ENCODE measurements around the gene DCLK1. TPM values are rescaled to one million over a fixed set of nuclear protein-coding genes. Genes with fewer than 3 reads are reported as not detected.

The DCLK1 gene
- total RNA-seq, 4 donors from 2014 or later: 10.0 to 41.1 (median 19.5) TPM

GRCh38 chr13:35763782-35764123 is 367.4 kb downstream of the DCLK1 start:
- DNase-seq (ENCODE audit: low spot score in 2 of 2): no peak
- WGBS, 2 donors: 65 to 85% methylated on average over 6 to 7 of the region's 7 CpGs
- intact Hi-C loops (cut with DNase I; ENCODE audit: low total_unique reads): no loop called here
- no peak overlapping the region for H3K4me3 ChIP-seq (ENCODE audit: low read depth, poor library complexity, severe bottlenecking)
- TF ChIP-seq POLR2A (IDR thresholded peaks at IDR 0.05) (no peak), CTCF (IDR thresholded peaks at IDR 0.05) (no peak)

- TF ChIP-seq POLR2A (IDR thresholded peaks at IDR 0.05) (no peak), CTCF (IDR thresholded peaks at IDR 0.05) (no peak)
- intact Hi-C loops (cut with DNase I; ENCODE audit: low total_unique reads): no loop called here
- H3K4me3 ChIP-seq (ENCODE audit: low read depth, poor library complexity, severe bottlenecking): no peak overlapping the region
- no peak for DNase-seq (ENCODE audit: low spot score in 2 of 2)
- 81 to 91% methylated on average over 4 of the region's 4 CpGs for WGBS, 2 donors
These were observed 368.0 kb downstream of the DCLK1 start for GRCh38 chr13:35763060-35763781.

- no peak for DNase-seq (ENCODE audit: low spot score in 2 of 2)
- H3K4me3 ChIP-seq (ENCODE audit: low read depth, poor library complexity, severe bottlenecking): no peak overlapping the region
- 77 to 80% methylated on average over 2 of the region's 2 CpGs for WGBS, 2 donors
- no peak for TF ChIP-seq POLR2A (IDR thresholded peaks at IDR 0.05)
- intact Hi-C loops (cut with DNase I; ENCODE audit: low total_unique reads): no loop called here
These were observed 369.5 kb downstream of the DCLK1 start for GRCh38 chr13:35761440-35762252.

GRCh38 chr13:35760735-35761281 is 370.4 kb downstream of the DCLK1 start:
- H3K4me3 ChIP-seq (ENCODE audit: low read depth, poor library complexity, severe bottlenecking): no peak overlapping the region
- DNase-seq (ENCODE audit: low spot score in 2 of 2): no peak
- TF ChIP-seq CTCF (IDR thresholded peaks at IDR 0.05): no peak
- no peak for TF ChIP-seq POLR2A (IDR thresholded peaks at IDR 0.05)
- WGBS, 2 donors: 73 to 78% methylated on average over 13 of the region's 13 CpGs
- intact Hi-C loops (cut with DNase I; ENCODE audit: low total_unique reads): no loop called here

GRCh38 chr13:35747594-35747993 is 383.6 kb downstream of the DCLK1 start:
- 58 to 65% methylated on average over 2 of the region's 2 CpGs for WGBS, 2 donors
- no peak for TF ChIP-seq CTCF (IDR thresholded peaks at IDR 0.05)
- no peak for TF ChIP-seq POLR2A (IDR thresholded peaks at IDR 0.05)
- H3K4me3 ChIP-seq (ENCODE audit: low read depth, poor library complexity, severe bottlenecking): no peak overlapping the region
- intact Hi-C loops (cut with DNase I; ENCODE audit: low total_unique reads): no loop called here
- DNase-seq (ENCODE audit: low spot score in 2 of 2): no peak

GRCh38 chr13:35744566-35745178 is 386.5 kb downstream of the DCLK1 start:
- DNase-seq (ENCODE audit: low spot score in 2 of 2): no peak
- TF ChIP-seq CTCF (IDR thresholded peaks at IDR 0.05) (no peak), POLR2A (IDR thresholded peaks at IDR 0.05) (no peak)
- 37 to 42% methylated on average over 9 of the region's 9 CpGs for WGBS, 2 donors
- intact Hi-C loops (cut with DNase I; ENCODE audit: low total_unique reads): no loop called here
- no peak overlapping the region for H3K4me3 ChIP-seq (ENCODE audit: low read depth, poor library complexity, severe bottlenecking)

All from lower leg skin (tissue), 4 donors.